Upper lobe of left lung (tissue), 6 donors: ENCODE measurements around the gene GIGYF1. TPM values are rescaled to one million over a fixed set of nuclear protein-coding genes. Genes with fewer than 3 reads are reported as not detected.
"Not testable (repeated sequence)": the region's sequence is repeated elsewhere in the genome, so short reads cannot be mapped to it uniquely, and the experiment has no call there.

Experiments used
- ATAC-seq, 2 donors: fragments of 200-7000 bp; cut with Tn5 transposase; one replicate each; pipeline ENCODE4 v1.9.1; 2022; ENCODE audit warnings: mild to moderate bottlenecking in 2 of 2, moderate library complexity in 2 of 2; ENCODE audit not compliant: low FRiP score in 2 of 2
- DNase-seq, 2 donors: peaks; one replicate each; pipeline ENCODE4 v3.0.0-alpha.2; 2019 to 2020
- H3K27ac ChIP-seq, 4 donors: fragments of 200-600 bp; sonication (generic); one replicate each; pipeline ENCODE4 v1.5.1; 2016 to 2019
- H3K27me3 ChIP-seq, 4 donors: fragments of 200-600 bp; sonication (generic); one replicate each; pipeline ENCODE4 v1.5.1; 2017 to 2019
- H3K36me3 ChIP-seq, 4 donors: fragments of 200-600 bp; sonication (generic); one replicate each; pipeline ENCODE4 v1.5.1; 2016 to 2019
- H3K4me1 ChIP-seq, 4 donors: fragments of 200-600 bp; sonication (generic); one replicate each; pipeline ENCODE4 v1.5.1; 2018 to 2019
- H3K4me3 ChIP-seq, 4 donors: fragments of 200-600 bp; sonication (generic); one replicate each; pipeline ENCODE4 v1.5.1; 2017 to 2019; ENCODE audit warnings: mild to moderate bottlenecking in 2 of 4, moderate library complexity in 1 of 4
- H3K9me3 ChIP-seq, 4 donors: fragments of 200-600 bp; sonication (generic); one replicate each; pipeline ENCODE4 v1.5.1; 2018 to 2019
- CTCF ChIP-seq, 6 experiments: fragments of 450-650 bp in 4 of 6; fragments of 200-600 bp in 2 of 6; sonication (generic) in 2 of 6; IDR thresholded peaks; one replicate each; pipeline ENCODE4 v1.5.1; 2016 to 2019; ENCODE audit warnings: antibody characterized with exemption in 6 of 6
- EP300 ChIP-seq, 4 donors: sonication (generic); formaldehyde crosslinking; IDR thresholded peaks; one replicate each; pipeline ENCODE4 v1.5.1; 2017; ENCODE audit warnings: antibody characterized with exemption in 4 of 4, control low read depth in 2 of 4
- POLR2A ChIP-seq, 4 donors: fragments of 450-650 bp; IDR thresholded peaks; one replicate each; pipeline ENCODE4 v1.5.1; 2016 to 2017; ENCODE audit warnings: antibody characterized with exemption in 4 of 4, mild to moderate bottlenecking in 2 of 4
- POLR2AphosphoS5 ChIP-seq, 2 donors: sonication (generic); formaldehyde crosslinking; IDR thresholded peaks; one replicate each; pipeline ENCODE4 v1.5.1; 2017; ENCODE audit warnings: antibody characterized with exemption in 2 of 2
- WGBS, 2 donors: methylation state at CpG; one replicate each; pipeline ENCODE4 v1.1.5; 2017 to 2018; 5-methylcytosine and 5-hydroxymethylcytosine counted together
- total RNA-seq, 6 donors: library from RNA; depleted of rRNA in 4 of 6; stranded (reverse); fragments of >200 nt in 4 of 6; gene quantifications; one replicate each; pipeline versions ENCODE4 v1.1.0 to v1.2.1, GENCODE V29; 2016 to 2021
- donor health status: DM: no; HTN: no; CAD: no; lungs with moderate emphysema.
- donor health status: DM: no; HTN: yes; CAD: no; lungs with severe emphysema.

GIGYF1 gene
- total RNA-seq, 6 donors from 2014 or later: 18.7 to 151 (median 52.9) TPM

GRCh38 chr7:100665168-100665726 lies 28.8 kb downstream of the GIGYF1 start:
- DNase-seq: no peak
- Histone ChIP-seq H3K4me1 (no peaks in the 10 kb centered on the region), H3K27ac (no peak overlapping the region), H3K27me3 (no peaks in the 10 kb centered on the region), H3K9me3 (no peaks in the 10 kb centered on the region), H3K36me3 (no peaks in the 10 kb centered on the region), H3K4me3 (no peak overlapping the region)
- TF ChIP-seq POLR2A (IDR thresholded peaks at IDR 0.05) (no peak), POLR2AphosphoS5 (IDR thresholded peaks at IDR 0.05) (no peak), EP300 (IDR thresholded peaks at IDR 0.05) (no peak), CTCF (IDR thresholded peaks at IDR 0.05) (no peak)
- 98% methylated on average over 5 of the region's 5 CpGs for WGBS, 2 donors
- no peak for ATAC-seq

GRCh38 chr7:100662194-100662776 lies 31.8 kb downstream of the GIGYF1 start:
- DNase-seq: not testable (repeated sequence)

GRCh38 chr7:100655908-100656674 lies 38.0 kb downstream of the GIGYF1 start, which contains the start of gene ACTL6B:
ACTL6B (minus strand) TSS chr7:100656448; CDS start chr7:100656354, 94 bp downstream.
- Histone ChIP-seq H3K27me3 (peaks cover 0 to 25% (median 10%) of the 10 kb centered on the region in 4 donors), H3K4me1 (peaks cover 0 to 7% (median 0%) of the 10 kb centered on the region in 4 donors), H3K9me3 (no peaks in the 10 kb centered on the region), H3K36me3 (no peaks in the 10 kb centered on the region), H3K27ac (no peak within 1 kb of the TSS), H3K4me3 (no peak within 1 kb of the TSS)
- WGBS, 2 donors: 21 to 32% methylated on average over 14 to 33 of the region's 63 CpGs
- peak; percentile 32 to 93 for DNase-seq
- TF ChIP-seq POLR2A (IDR thresholded peaks at IDR 0.05): no peak
- TF ChIP-seq POLR2AphosphoS5 (IDR thresholded peaks at IDR 0.05): no peak
- no peak for TF ChIP-seq EP300 (IDR thresholded peaks at IDR 0.05)
- TF ChIP-seq CTCF (IDR thresholded peaks at IDR 0.05): no peak
- peak; percentile 39 to 86 for ATAC-seq

More at GRCh38 chr7:100662194-100662776, 31.8 kb downstream of the GIGYF1 start:
- H3K27ac ChIP-seq, H3K9me3 ChIP-seq, H3K4me1 ChIP-seq, H3K4me3 ChIP-seq, H3K27me3 ChIP-seq, H3K36me3 ChIP-seq, ATAC-seq: not testable (repeated sequence)
- 71 to 75% methylated on average over 12 of the region's 12 CpGs for WGBS, 2 donors

GRCh38 chr7:100654908-100655831 lies 38.9 kb downstream of the GIGYF1 start:
- DNase-seq (no peak), ATAC-seq (no peak)
- WGBS, 2 donors: 58 to 63% methylated on average over 19 to 25 of the region's 25 CpGs
- Histone ChIP-seq H3K4me1 (peaks cover 0 to 7% (median 0%) of the 10 kb centered on the region in 4 donors), H3K9me3 (no peaks in the 10 kb centered on the region), H3K27me3 (peaks cover 0 to 25% (median 10%) of the 10 kb centered on the region in 4 donors), H3K36me3 (no peaks in the 10 kb centered on the region), H3K4me3 (no peak overlapping the region), H3K27ac (no peak overlapping the region)
- no peak for TF ChIP-seq EP300 (IDR thresholded peaks at IDR 0.05)
- TF ChIP-seq CTCF (IDR thresholded peaks at IDR 0.05): no peak
- TF ChIP-seq POLR2A (IDR thresholded peaks at IDR 0.05): no peak
- no peak for TF ChIP-seq POLR2AphosphoS5 (IDR thresholded peaks at IDR 0.05)
